ENCODE measurements around the gene ASIC3.

ASIC3 gene

DNA sequence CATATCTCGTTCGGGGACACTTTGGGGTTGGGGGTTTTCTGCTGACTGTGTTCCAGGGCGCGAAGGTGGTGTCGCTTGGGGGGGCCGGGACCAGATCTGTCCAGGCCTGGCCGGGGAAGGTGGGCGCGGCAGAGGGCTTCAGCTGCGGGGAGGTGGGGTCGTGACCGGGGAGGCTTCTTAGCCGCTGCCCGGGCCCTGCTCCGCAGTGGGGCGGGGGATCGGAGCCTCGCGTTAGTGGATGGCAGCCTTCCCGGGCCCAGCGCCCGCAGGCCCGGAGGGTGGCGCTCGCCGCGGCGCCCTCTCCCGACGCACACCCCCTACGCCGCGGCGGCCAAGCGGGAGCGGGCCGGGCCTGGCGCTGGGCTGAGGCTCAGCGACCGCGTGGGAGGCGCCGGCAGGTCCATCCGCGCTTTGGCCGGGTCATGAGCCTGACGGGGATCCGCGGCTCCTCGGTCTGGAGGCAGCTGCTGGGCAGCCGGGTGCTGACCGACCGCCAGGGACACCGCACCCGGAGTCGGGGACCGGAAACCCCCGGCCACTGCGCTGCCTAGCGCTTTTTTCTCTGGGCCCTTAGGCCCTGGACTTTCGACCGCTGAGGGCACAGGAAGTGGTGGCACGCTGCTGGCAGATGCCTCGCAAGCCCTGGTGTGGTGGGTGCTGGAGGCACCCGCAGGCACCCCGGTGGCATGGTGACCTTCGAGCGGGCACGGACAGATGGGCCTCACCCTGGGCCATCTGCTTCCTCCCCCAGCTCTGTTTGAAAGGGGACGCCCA lies 39.1 kb downstream of the ASIC3 start:
- peak in 1 of 2 experiments; percentile 66 for DNase-seq

DNA sequence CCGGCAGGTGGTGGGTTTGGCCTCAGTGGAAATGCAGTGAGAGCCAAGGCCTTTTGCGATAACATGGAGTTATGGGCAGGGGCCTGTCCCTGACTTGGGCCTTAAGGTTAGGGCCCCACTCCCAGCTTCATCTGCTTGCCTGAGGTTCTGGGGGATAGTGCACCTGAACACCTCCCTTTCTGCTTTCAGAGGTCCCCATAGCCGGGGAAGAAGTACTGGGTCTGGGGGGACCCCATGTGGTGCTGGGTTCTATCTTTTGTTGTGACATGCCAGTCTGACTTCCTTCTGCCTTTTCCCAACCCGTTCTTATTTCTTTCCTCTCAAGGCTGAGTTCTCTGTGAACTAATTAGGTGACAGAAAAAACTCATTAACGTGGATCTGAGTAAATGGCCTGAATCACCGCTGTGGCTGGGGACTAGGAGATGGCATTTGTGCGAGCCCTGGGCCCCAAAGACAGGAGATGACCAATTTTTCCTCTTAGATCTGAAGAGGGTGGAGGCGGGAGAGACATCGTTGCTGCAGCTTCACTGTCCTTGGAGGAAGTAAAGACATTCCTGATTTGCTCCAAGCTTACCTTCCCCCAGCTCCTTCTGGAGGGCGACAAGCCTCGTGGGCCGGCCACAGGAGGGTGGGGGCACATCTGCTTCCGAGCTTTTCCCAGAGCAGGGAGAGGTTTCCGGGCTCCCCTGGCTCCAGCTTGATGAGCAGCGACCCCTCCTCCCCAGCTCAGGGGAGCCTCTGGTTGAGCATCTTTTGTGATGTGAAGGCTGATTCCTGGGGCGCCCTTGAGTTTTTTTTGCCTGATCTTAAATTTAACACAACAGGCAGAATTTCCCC lies 39.9 kb downstream of the ASIC3 start:
- no peak for DNase-seq

DNA sequence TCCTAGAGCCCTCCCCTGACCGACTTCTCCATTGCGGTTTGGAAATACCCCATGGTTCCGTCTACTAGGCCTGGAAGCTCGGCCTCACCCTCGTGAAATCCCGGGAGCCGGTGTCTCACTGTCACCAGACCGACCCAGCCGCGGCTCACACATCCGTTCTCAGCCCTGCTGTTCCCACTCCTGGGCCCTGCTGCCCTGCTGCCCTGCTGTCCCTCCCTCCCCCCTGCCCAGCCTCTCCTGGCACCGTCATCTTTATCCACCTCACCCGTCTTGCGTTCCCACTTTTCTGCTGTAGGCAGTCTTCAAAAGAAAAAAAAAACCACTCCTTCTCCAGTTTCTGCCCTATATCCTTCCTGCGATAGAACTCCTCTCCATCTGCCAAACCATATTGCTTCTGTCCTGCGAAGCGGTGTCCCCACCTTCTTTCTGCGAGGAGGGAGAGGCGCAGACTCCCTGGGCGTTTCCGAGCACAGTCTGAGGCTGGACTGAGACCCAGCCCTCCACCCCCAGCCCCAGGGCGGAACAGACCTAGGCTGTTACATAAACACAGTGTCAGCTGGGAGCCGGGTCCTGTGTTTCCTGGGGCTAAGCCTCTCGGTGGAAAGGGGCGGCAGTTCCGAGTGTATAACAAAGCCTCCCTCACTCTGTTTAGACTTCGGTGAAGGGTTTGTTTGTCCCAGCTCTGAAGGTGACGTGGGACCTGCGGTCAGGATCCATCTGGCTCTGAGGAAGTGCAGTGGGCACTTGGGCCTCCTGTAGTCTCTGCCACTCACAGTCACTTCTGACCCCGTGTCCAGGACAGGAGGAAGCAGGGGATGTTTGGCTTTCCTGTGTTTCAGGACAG lies 40.7 kb downstream of the ASIC3 start:
- DNase-seq, result no peak

DNA sequence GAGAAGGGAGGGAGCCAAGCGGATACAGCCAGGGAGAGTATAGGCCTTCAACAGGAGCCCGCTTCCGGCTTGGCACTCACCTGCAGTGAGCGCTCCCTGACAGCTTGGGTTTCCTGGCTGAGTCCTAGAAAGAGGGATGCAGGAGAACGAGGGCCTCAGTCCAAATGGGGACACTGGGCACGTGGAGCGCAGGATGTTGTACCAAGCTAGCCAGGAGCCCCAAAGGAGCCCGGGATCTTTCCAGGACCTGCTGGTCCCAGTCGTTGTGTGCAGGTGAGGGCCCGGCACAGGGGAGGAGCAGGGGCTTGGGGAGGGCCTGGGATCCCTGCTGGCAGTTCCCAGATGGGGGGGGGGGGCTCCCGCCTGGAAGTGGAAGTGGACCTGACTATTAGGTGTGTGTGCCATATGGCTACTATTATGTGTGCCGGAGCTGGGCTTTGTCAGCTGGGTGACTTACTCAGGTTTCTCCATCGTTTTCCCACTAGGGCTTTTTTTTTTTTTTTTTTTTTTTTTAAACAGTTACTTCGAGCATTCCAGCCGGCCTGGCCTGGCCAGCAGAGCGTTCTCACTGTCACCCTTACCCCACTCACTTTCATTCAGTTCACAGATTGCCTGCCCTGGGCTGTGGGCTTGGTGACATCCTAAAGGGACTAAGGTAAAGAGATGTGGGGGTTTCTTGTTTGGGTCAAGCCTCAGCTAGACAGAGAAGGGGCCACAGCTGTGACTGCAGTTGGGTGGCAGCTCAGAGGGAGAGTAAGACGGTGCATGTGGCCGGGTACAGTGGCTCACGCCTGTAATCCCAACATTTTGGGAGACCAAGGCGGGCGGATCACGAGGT lies 41.8 kb downstream of the ASIC3 start:
- no peak for DNase-seq

DNA sequence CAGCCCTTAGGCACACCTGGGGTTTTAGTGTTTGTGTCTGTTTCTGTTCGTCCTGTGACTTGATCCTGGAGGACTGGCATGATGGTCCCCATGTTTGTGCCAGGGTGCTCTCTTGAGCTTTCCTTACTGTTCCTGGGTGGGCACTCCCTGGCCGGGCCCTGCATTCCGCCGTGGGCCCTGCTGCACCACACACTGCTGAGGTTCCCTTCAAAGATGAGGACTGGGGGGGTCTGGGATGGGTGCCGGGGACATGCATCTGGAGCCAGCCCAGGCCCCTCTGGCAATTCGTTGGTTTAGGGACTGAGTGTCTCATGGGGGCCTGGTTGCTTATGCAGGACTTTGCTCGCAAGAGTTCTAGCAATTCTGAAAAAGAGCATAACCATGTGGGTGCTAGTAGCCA lies 42.7 kb downstream of the ASIC3 start:
- DNase-seq, result no peak

DNA sequence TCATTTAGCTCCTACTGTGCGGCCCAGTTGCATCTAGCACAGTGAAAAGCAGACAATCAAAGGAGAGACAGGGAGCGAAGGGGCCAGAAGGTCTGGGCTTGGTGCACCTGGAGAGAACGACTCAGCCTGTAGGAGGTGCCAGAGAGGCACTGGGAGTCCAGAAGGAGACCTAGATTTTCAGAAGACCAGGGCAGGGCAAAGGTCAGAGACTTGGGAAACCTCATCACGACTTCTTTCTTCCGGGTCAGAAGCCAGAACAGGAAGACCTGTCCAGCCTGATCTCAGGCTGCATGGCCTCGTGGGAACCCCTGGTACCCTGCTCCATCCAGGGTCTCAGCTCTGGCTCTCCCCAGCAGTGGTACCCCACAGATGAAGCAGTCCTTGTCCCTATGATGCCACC lies 43.1 kb downstream of the ASIC3 start:
- no peak for DNase-seq

DNA sequence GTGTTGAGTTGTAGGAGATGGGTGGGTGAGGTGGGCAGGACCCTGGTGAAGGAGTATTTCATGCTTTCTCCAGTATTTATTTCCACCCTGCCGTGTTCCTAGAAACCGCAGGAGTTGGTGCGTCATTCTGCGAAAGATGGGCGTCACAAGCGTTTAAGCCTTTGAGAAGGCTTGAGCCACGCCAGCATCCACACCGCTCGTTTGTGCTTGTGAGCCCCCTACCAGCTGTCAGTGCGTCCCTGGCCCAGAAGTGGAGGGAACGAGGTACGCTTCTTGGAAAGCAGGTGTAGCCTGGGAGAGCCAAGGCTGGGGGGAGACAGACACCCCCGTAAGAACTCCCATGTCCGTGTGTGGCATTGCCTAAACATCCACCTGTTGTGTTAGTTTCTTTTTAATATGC lies 43.7 kb downstream of the ASIC3 start:
- no peak for DNase-seq

DNA sequence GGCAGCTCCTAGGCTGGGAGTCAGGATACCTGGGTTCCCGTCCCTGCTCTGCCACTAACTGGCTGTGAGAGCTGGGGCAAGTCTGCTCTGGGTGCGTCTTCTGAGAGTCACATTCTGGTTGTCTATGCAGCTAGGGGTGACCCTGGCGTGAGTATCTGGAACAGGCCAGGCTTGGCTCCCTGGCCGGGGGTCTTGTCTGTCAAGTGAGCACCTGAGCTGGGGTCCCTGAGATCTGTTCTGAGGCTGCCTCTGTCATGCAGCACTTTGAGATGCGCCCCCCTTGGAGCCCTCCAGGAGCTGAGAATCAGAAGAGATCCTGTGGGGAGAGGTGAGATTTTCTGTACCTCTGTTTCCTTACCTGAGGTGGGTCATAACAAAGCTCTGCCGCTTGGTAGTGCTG lies 45.4 kb downstream of the ASIC3 start:
- DNase-seq, result no peak

DNA sequence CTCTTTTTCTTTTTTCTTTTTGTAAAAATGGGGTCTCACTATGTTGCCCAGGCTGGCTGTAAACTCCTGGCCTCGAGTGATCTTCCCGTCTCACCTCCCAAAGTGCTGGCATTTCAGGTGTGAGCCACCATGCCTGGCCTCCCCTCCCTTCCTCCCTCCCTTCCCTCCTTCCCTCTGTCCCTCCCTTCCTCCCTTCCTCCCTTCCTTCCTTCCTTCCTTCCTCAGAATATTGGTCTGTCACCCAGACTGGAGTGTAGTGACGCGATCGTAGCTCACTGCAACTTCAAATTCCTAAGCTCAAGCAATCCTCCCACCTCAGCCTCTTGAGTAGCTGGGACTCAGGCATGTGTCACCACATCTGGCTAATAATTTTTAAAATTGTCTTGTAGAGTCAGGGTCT lies 46.3 kb downstream of the ASIC3 start:
- DNase-seq, result no peak

DNA sequence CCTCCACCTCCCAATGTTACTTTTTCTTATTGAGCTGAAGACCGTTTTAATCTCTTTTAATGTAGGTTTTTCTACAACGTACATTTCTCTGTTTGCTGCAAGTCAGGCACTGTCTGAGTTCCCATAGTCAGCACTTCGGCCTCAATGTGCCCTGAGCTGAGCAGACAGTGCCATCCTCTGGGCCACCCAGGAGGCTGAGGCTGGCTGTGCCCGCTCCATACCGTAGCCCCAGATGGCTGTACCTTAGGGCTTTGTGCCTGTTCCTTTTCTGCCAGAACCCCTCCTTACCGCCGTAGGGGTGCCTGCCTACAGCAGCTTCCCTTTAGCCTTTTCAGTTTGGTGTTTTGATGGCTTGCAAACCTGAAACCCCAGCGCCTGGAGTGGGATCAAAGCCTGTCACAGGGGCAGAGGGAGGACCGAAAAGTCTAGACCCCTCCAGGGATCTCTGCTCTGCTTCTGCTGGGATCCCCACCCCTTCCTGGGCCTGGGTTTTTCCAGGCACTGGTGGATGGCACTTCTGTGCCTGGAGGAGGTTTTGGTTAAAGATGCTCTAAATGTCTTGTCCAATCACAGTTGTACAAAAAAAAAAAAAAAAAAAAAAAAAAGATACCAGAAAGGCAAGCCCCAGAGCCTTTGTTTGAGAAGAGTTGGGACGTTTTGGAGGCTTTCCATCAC lies 46.9 kb downstream of the ASIC3 start:
- DNase-seq, result no peak

DNA sequence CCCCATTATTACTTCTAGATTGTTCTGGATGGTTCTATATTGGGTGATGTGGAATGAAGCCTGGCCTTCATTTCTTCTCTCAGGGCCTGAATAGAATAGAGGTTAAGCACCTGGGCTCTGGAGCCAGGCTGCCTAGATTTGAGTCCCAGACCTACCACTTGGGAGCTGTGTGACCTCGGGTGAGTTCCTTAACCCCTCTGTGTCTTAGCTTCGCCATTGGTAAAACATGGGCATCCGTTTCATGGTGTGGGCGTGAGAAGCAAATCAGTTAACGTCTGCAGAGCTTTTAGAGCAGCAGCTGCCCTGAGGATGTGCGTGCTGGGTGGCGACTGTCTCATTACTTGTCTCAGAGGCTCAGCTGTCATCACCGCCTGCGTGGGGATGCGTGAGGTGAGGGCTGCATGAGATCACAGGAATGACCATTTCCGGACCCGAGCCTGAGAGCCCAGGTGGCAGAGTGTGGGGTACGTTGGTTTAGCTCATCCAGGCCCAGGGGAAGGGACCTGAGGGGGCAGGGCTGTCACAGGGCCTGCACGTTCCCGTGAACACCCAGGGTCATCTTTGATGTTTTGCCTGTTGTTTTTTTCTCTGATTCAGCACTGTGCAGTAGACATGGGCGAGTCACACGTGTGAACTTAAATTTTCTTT lies 47.6 kb downstream of the ASIC3 start:
- DNase-seq, result no peak

DNA sequence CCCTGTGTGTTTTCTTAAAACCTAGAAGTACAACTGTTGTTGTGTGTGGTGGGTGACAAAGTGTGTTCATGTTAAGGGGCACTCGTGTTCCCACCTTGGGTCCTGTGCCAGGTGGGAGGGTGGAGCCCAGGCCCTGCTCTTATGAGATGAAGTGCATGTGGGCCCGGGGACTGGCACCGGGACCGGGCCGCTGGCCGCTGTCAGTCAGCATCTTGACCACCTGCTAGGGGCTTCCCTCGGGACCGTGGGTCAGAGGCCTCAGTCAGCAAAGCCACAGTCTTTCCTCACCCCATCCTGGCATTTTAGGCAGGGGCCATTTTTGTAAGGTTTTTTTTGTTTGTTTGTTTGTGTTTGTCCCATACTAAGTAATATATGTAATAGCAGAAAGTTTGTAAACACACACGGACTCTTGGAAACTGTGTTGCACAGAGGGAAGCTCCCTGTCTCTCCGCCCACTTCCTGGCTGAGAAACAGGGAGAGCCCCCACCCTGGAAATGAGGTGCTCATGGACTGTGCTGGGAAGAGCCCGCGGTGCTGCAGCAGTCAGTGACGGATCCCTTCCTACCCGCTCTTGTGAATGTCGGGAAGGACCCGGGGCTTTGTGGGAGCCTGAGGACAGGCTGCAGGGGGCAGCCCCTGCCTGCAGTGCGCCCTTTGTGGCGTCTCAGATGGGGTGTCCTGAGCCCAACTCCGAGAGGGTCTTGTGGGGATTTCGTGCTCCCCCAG lies 51.3 kb downstream of the ASIC3 start:
- DNase-seq, result no peak

DNA sequence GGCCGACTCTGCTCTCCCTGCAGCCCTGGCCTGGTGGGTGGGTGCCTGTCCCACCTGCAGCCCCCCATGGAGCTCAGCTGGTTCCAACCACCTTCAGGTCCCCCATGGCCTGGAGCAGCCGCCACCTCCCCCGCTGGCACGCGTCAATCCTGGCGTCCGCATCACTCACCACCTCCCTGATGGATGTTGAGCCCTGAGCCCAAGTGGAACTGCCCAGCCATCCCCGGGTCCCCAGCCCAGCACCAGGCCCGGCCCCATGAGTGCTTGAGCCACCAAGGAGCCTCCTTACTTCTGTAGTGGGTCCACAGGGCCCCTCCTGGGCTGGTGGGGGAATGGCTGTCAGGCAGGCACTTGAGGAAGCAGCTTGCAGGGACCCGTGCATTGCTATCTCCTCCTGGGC lies 52.6 kb downstream of the ASIC3 start:
- no peak for DNase-seq

DNA sequence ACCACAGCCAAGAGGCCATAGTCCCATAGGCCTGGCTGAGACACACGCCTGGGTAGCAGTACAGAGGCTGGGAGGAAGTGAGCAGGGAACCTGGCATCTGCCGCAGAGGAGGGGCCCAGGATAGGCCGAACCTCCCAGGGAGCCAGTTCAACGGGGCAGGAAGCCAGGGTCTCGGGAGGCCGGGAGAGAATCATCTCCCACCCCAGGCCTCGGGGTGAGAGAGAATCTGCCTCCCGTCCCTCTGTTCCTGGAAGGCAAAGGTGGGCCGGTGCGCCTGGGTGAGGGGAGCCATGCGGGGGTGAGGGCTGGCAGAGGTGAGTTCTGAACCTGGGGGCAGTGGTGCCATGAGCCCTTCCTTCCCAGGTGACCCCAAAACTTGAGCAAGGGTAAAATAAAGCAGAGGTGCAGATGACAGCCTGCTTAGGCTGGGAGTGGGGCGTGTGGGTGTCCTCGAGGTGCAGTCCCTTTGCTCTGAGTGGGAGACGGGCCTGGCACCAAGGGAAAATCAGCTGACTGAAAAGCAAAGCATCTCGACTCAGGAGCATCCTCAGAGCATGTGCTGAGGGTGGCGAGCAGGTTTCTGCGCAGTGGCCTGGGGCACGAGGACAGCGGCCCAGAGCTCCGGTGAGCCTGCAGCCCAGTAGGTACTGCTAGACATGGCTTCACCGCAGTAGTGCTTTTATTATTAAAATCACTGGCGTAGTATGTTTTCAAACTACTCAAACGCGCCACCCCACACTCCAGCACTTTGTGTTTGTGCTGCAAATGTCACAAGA lies 53.5 kb downstream of the ASIC3 start:
- DNase-seq, result no peak
